Measurements from ENCODE around the gene HES2.
"Not testable (repeated sequence)": the region's sequence is repeated elsewhere in the genome, so short reads cannot be mapped to it uniquely, and the experiment has no call there.

The HES2 gene

GRCh38 chr1:6384962-6385361, 34.8 kb downstream of the HES2 start:
- no peaks in the 10 kb centered on the region for H3K9me3 ChIP-seq (ENCODE audit: control insufficient read depth, low read length)
- no peak overlapping the region for H3K9ac ChIP-seq (ENCODE audit: low read length)
- H3K4me3 ChIP-seq (ENCODE audit: low read length), result no peak overlapping the region
- H3K27me3 ChIP-seq (ENCODE audit: control insufficient read depth, insufficient read depth, low read length), result no peaks in the 10 kb centered on the region
- H3K36me3 ChIP-seq (ENCODE audit: control insufficient read depth, insufficient read depth, low read length), result no peaks in the 10 kb centered on the region
- peaks cover 11% of the 10 kb centered on the region for H3K4me1 ChIP-seq (ENCODE audit: control insufficient read depth, insufficient read depth, low read length)

- H3K27me3 ChIP-seq (ENCODE audit: control insufficient read depth, insufficient read depth, low read length), result no peaks in the 10 kb centered on the region
- no peak overlapping the region for H3K9ac ChIP-seq (ENCODE audit: low read length)
Measured at GRCh38 chr1:6384135-6384534, 35.6 kb downstream of the HES2 start.

GRCh38 chr1:6380037-6380436, 39.7 kb downstream of the HES2 start:
- H3K9me3 ChIP-seq (ENCODE audit: control insufficient read depth, low read length), result no peaks in the 10 kb centered on the region
- H3K9ac ChIP-seq (ENCODE audit: low read length), result no peak overlapping the region
- no peaks in the 10 kb centered on the region for H3K4me1 ChIP-seq (ENCODE audit: control insufficient read depth, insufficient read depth, low read length)
- no peak overlapping the region for H3K4me3 ChIP-seq (ENCODE audit: low read length)
- no peaks in the 10 kb centered on the region for H3K36me3 ChIP-seq (ENCODE audit: control insufficient read depth, insufficient read depth, low read length)
- H3K27me3 ChIP-seq (ENCODE audit: control insufficient read depth, insufficient read depth, low read length), result no peaks in the 10 kb centered on the region

More at GRCh38 chr1:6384135-6384534, 35.6 kb downstream of the HES2 start:
- no peaks in the 10 kb centered on the region for H3K36me3 ChIP-seq (ENCODE audit: control insufficient read depth, insufficient read depth, low read length)
- no peak overlapping the region for H3K4me3 ChIP-seq (ENCODE audit: low read length)
- H3K9me3 ChIP-seq (ENCODE audit: control insufficient read depth, low read length), result no peaks in the 10 kb centered on the region
- H3K4me1 ChIP-seq (ENCODE audit: control insufficient read depth, insufficient read depth, low read length), result peaks cover 11% of the 10 kb centered on the region

- Histone ChIP-seq H3K27me3 (ENCODE audit: control insufficient read depth, insufficient read depth, low read length) (no peaks in the 10 kb centered on the region), H3K4me1 (ENCODE audit: control insufficient read depth, insufficient read depth, low read length) (peaks cover 8% of the 10 kb centered on the region), H3K9me3 (ENCODE audit: control insufficient read depth, low read length) (no peaks in the 10 kb centered on the region), H3K9ac (ENCODE audit: low read length) (no peak overlapping the region), H3K4me3 (ENCODE audit: low read length) (no peak overlapping the region), H3K36me3 (ENCODE audit: control insufficient read depth, insufficient read depth, low read length) (no peaks in the 10 kb centered on the region)
Measured at GRCh38 chr1:6378096-6378746, 41.5 kb downstream of the HES2 start.

- Histone ChIP-seq H3K4me3 (ENCODE audit: low read length) (no peak overlapping the region), H3K9ac (ENCODE audit: low read length) (no peak overlapping the region), H3K27me3 (ENCODE audit: control insufficient read depth, insufficient read depth, low read length) (no peaks in the 10 kb centered on the region), H3K9me3 (ENCODE audit: control insufficient read depth, low read length) (no peaks in the 10 kb centered on the region), H3K4me1 (ENCODE audit: control insufficient read depth, insufficient read depth, low read length) (peaks cover 8% of the 10 kb centered on the region), H3K36me3 (ENCODE audit: control insufficient read depth, insufficient read depth, low read length) (no peaks in the 10 kb centered on the region)
Measured at GRCh38 chr1:6373961-6374720, 45.6 kb downstream of the HES2 start.

- not testable (repeated sequence) for H3K27me3 ChIP-seq (ENCODE audit: control insufficient read depth, insufficient read depth, low read length); H3K4me1 ChIP-seq (ENCODE audit: control insufficient read depth, insufficient read depth, low read length); H3K9ac ChIP-seq (ENCODE audit: low read length); H3K36me3 ChIP-seq (ENCODE audit: control insufficient read depth, insufficient read depth, low read length); H3K9me3 ChIP-seq (ENCODE audit: control insufficient read depth, low read length); H3K4me3 ChIP-seq (ENCODE audit: low read length)
Measured at GRCh38 chr1:6372236-6372635, 47.5 kb downstream of the HES2 start.

- Histone ChIP-seq H3K4me1 (ENCODE audit: control insufficient read depth, insufficient read depth, low read length) (peaks cover 8% of the 10 kb centered on the region), H3K9ac (ENCODE audit: low read length) (no peak overlapping the region), H3K27me3 (ENCODE audit: control insufficient read depth, insufficient read depth, low read length) (no peaks in the 10 kb centered on the region), H3K9me3 (ENCODE audit: control insufficient read depth, low read length) (no peaks in the 10 kb centered on the region), H3K4me3 (ENCODE audit: low read length) (no peak overlapping the region), H3K36me3 (ENCODE audit: control insufficient read depth, insufficient read depth, low read length) (no peaks in the 10 kb centered on the region)
Measured at GRCh38 chr1:6370006-6370405, 49.7 kb downstream of the HES2 start.

GRCh38 chr1:6367381-6368012, 52.2 kb downstream of the HES2 start:
- Histone ChIP-seq H3K4me1 (ENCODE audit: control insufficient read depth, insufficient read depth, low read length) (peaks cover 4% of the 10 kb centered on the region), H3K9ac (ENCODE audit: low read length) (no peak overlapping the region), H3K4me3 (ENCODE audit: low read length) (no peak overlapping the region), H3K36me3 (ENCODE audit: control insufficient read depth, insufficient read depth, low read length) (no peaks in the 10 kb centered on the region), H3K27me3 (ENCODE audit: control insufficient read depth, insufficient read depth, low read length) (no peaks in the 10 kb centered on the region), H3K9me3 (ENCODE audit: control insufficient read depth, low read length) (no peaks in the 10 kb centered on the region)

GRCh38 chr1:6365047-6365446, 54.7 kb downstream of the HES2 start:
- no peaks in the 10 kb centered on the region for H3K9me3 ChIP-seq (ENCODE audit: control insufficient read depth, low read length)
- no peaks in the 10 kb centered on the region for H3K36me3 ChIP-seq (ENCODE audit: control insufficient read depth, insufficient read depth, low read length)
- H3K4me3 ChIP-seq (ENCODE audit: low read length), result no peak overlapping the region
- H3K27me3 ChIP-seq (ENCODE audit: control insufficient read depth, insufficient read depth, low read length), result no peaks in the 10 kb centered on the region
- peaks cover 29% of the 10 kb centered on the region for H3K4me1 ChIP-seq (ENCODE audit: control insufficient read depth, insufficient read depth, low read length)
- no peak overlapping the region for H3K9ac ChIP-seq (ENCODE audit: low read length)

GRCh38 chr1:6363085-6363884, 56.4 kb downstream of the HES2 start:
- H3K27me3 ChIP-seq (ENCODE audit: control insufficient read depth, insufficient read depth, low read length); H3K4me3 ChIP-seq (ENCODE audit: low read length); H3K36me3 ChIP-seq (ENCODE audit: control insufficient read depth, insufficient read depth, low read length); H3K9me3 ChIP-seq (ENCODE audit: control insufficient read depth, low read length); H3K9ac ChIP-seq (ENCODE audit: low read length): not testable (repeated sequence)
- peaks cover 46% of the 10 kb centered on the region for H3K4me1 ChIP-seq (ENCODE audit: control insufficient read depth, insufficient read depth, low read length)

Measured in mucosa of stomach (tissue), 1 donor.